Endothelial cell of umbilical vein (primary cell): ENCODE measurements around the gene SLC4A2. TPM values are rescaled to one million over a fixed set of nuclear protein-coding genes. Genes with fewer than 3 reads are reported as not detected.

Source experiments
- BruUV-seq: library from RNA; stranded (reverse); fragments of 400-500 nt; replicated peaks from 2 replicates; lab custom pipeline; 2021; lab: Mats Ljungman, UMichigan
- CTCF ChIA-PET: fragments of 300-600, 350-600 bp; sonication (Branson Sonifier 250); formaldehyde crosslinking; loops from one replicate; lab custom pipeline; 2021; ENCODE audit warnings: antibody characterized with exemption, inconsistent platforms; lab: Charles Lee
- POLR2A ChIA-PET: fragments of 300-600, 350-600 bp; sonication (Branson Sonifier 250); formaldehyde crosslinking; loops from one replicate; lab custom pipeline; 2021; ENCODE audit warnings: antibody characterized with exemption, inconsistent platforms; lab: Charles Lee
- DNase-seq: peaks from one replicate; pipeline ENCODE4 v3.0.0-alpha.2; 2011; ENCODE audit warnings: low read depth, low spot score
- FAIRE-seq: peaks from 2 replicates; lab custom pipeline; 2011; peaks lifted over from hg19 to GRCh38; lab: Jason Lieb, UNC
- H2AFZ ChIP-seq: 2 replicates; pipeline ENCODE4 v1.6.0; 2012; ENCODE audit warnings: low read depth, low read length, control low read depth, inconsistent platforms
- H3K27ac ChIP-seq: 2 replicates; pipeline ENCODE4 v1.5.1; 2011; ENCODE audit warnings: low read depth, mild to moderate bottlenecking, control low read depth, low read length, moderate library complexity; ENCODE audit not compliant: insufficient read depth
- H3K27me3 ChIP-seq, 2 experiments: 2 replicates each; pipeline versions ENCODE4 v1.6.0 to v1.6.1; 2011; ENCODE audit warnings: low read length in 2 of 2, mixed read lengths in 1 of 2; ENCODE audit not compliant: control insufficient read depth in 2 of 2, insufficient read depth in 2 of 2
- H3K36me3 ChIP-seq, 2 experiments: 2 replicates in 1 of 2; 3 replicates in 1 of 2; pipeline ENCODE4 v1.5.1; 2011; ENCODE audit warnings: low read length in 2 of 2, mild to moderate bottlenecking in 1 of 2, moderate library complexity in 1 of 2; ENCODE audit not compliant: control insufficient read depth in 2 of 2, insufficient read depth in 2 of 2; ENCODE audit errors: extremely low read depth in 1 of 2
- H3K4me1 ChIP-seq: 3 replicates; pipeline ENCODE4 v1.5.1; 2011; ENCODE audit warnings: mild to moderate bottlenecking, low read length; ENCODE audit not compliant: control insufficient read depth, insufficient read depth; ENCODE audit errors: extremely low read depth
- H3K4me2 ChIP-seq: 2 replicates; pipeline ENCODE4 v1.6.1; 2011; ENCODE audit warnings: low read length, control low read depth, mixed read lengths; ENCODE audit not compliant: insufficient read depth
- H3K4me3 ChIP-seq, 3 experiments: fragments of 200-600 bp in 1 of 3; sonication (generic), shearing (Covaris generic) in 1 of 3; replicated peaks in 1 of 3; 2 replicates each; pipeline ENCODE4 v1.5.1; 2011 to 2016; ENCODE audit warnings: control low read depth in 3 of 3, low read length in 3 of 3, mild to moderate bottlenecking in 2 of 3, inconsistent platforms in 1 of 3, low read depth in 1 of 3, moderate library complexity in 1 of 3; ENCODE audit not compliant: insufficient read depth in 1 of 3
- H3K79me2 ChIP-seq: 2 replicates; pipeline ENCODE4 v1.6.0; 2012; ENCODE audit warnings: low read length, inconsistent platforms; ENCODE audit not compliant: control insufficient read depth, insufficient read depth
- H3K9ac ChIP-seq: replicated peaks from 2 replicates; pipeline ENCODE3; 2011; ENCODE audit warnings: low read length, control low read depth; ENCODE audit not compliant: insufficient read depth; ENCODE audit errors: extremely low read depth
- H3K9me1 ChIP-seq: replicated peaks from 3 replicates; pipeline ENCODE4 v1.6.0; 2011; ENCODE audit warnings: mild to moderate bottlenecking, low read length; ENCODE audit not compliant: control insufficient read depth, insufficient read depth; ENCODE audit errors: extremely low read depth
- H3K9me3 ChIP-seq: replicated peaks from 2 replicates; pipeline ENCODE4 v1.5.1; 2012; ENCODE audit warnings: low read length, inconsistent platforms; ENCODE audit not compliant: control insufficient read depth, insufficient read depth
- H4K20me1 ChIP-seq: replicated peaks from 2 replicates; pipeline ENCODE3; 2011; ENCODE audit warnings: mild to moderate bottlenecking, low read length; ENCODE audit not compliant: control insufficient read depth, insufficient read depth; ENCODE audit errors: extremely low read depth
- CTCF ChIP-seq, 2 donors: IDR thresholded peaks; 1 replicate in 1 of 2; 2 replicates in 1 of 2; pipeline ENCODE4 v1.5.1; 2011; ENCODE audit warnings: low read length in 2 of 2, mild to moderate bottlenecking in 2 of 2, moderate library complexity in 2 of 2, control low read depth in 1 of 2, inconsistent platforms in 1 of 2, low read depth in 1 of 2; ENCODE audit not compliant: insufficient read depth in 1 of 2; ENCODE audit errors: extremely low read depth in 1 of 2
- EZH2 ChIP-seq: IDR thresholded peaks from 2 replicates; pipeline ENCODE4 v1.6.1; 2012; ENCODE audit warnings: borderline replicate concordance, low read depth, mild to moderate bottlenecking, moderate library complexity, low read length, inconsistent platforms; ENCODE audit not compliant: severe bottlenecking
- FOS ChIP-seq: IDR thresholded peaks from 2 replicates; pipeline ENCODE4 v1.6.1; 2011; ENCODE audit warnings: mild to moderate bottlenecking, low read length, moderate library complexity, borderline replicate concordance; ENCODE audit not compliant: insufficient read depth
- GATA2 ChIP-seq: IDR thresholded peaks from 2 replicates; pipeline ENCODE4 v1.7.0; 2011; ENCODE audit warnings: low read depth, mild to moderate bottlenecking, moderate library complexity, mixed read lengths, low read length; ENCODE audit not compliant: insufficient read length, insufficient read depth
- JUN ChIP-seq: IDR thresholded peaks from 2 replicates; pipeline ENCODE4 v1.6.1; 2011; ENCODE audit warnings: borderline replicate concordance, low read depth; ENCODE audit not compliant: insufficient read length, insufficient read depth
- MAX ChIP-seq: IDR thresholded peaks from 2 replicates; pipeline ENCODE4 v1.6.1; 2011; ENCODE audit not compliant: insufficient read depth, insufficient read length
- MYC ChIP-seq: IDR thresholded peaks from one replicate; pipeline ENCODE4 v1.6.1; 2011; ENCODE audit warnings: mild to moderate bottlenecking, low read depth, low read length
- POLR2A ChIP-seq: IDR thresholded peaks from 2 replicates; pipeline ENCODE4 v1.6.1; 2012; ENCODE audit warnings: low read depth, mild to moderate bottlenecking, control low read depth, low read length
- POLR2AphosphoS5 ChIP-seq: IDR thresholded peaks from 2 replicates; pipeline ENCODE4 v1.6.1; 2012; ENCODE audit warnings: low read depth, mild to moderate bottlenecking, control low read depth, low read length, moderate library complexity; ENCODE audit not compliant: insufficient read depth
- dilution Hi-C: fragments of 300-500 bp; cut with MboI; formaldehyde crosslinking; loops from one replicate; pipeline ENCODE4 v1.15.0; 2019; ENCODE audit warnings: low sequenced_read_pairs; ENCODE audit not compliant: extremely low pct_ligation_motif_present
- intact Hi-C: fragments of 100-400 bp; cut with micrococcal nuclease; formaldehyde crosslinking; loops from one replicate; pipeline ENCODE4 v1.10.0; 2022
- polyA plus RNA-seq, 4 experiments: library from polyadenylated mRNA; depleted of rRNA in 3 of 4; stranded (reverse) in 3 of 4; unstranded in 1 of 4; fragments of >200 nt; gene quantifications; 2 replicates each; pipeline versions ENCODE4 v1.2.1 to v1.2.3, GENCODE V29; 2011 to 2012; ENCODE audit warnings: missing spikeins in 1 of 4
- total RNA-seq: library from RNA; stranded (reverse); gene quantifications from 2 replicates; pipeline ENCODE4 v1.2.3, GENCODE V29; 2021

Gene SLC4A2
- total and polyA plus RNA-seq, 2 donors (not counting 3 experiments of a cell fraction or from before 2014, with no cell fraction given), result 108 to 172 TPM

DNA sequence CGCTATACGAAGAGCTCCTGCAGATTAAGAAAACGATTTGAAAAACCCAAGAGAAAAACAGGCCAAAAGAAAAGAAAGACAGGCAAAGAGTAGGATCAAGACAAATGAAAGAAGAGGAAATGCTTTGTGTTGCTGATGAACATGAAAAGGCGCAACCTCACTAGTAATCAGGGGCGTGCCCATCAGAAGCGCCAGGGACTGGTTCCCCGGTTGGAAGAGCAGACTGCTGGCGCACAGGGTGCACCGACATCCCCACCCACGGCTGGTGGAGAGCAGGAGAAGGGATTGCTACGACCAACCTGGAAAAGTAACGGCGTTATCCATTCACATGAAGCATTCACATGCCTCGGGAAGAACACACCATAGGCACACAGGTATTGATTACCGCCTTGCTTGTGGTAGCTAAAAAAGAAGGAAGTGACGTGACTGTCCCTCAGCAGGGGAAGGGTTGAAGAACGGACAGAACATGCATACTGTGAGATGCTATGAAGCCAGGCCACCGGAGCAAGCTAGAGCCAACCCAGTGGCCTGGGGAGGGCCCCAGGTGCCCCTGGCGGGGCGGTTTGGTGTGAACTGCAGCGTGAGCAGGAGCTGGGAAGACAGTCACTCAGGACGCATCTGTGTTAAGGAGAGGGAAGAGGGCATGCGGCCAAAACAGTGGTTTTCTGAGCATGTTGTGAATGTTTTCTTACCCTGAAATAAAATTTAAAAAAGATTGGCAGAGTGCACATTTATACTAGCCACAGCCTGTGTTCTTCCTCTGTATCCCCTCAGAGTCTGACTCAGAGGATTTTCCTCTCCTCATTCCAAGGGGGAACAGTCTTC lies 45.2 kb downstream of the SLC4A2 start:
- H2AFZ ChIP-seq, result no peak overlapping the region
- H3K27ac ChIP-seq, result no peak overlapping the region
- H3K4me1 ChIP-seq, result peaks cover 17% of the 10 kb centered on the region
- H3K4me3 ChIP-seq, result no peak overlapping the region
- H3K9me3 ChIP-seq, result no peaks in the 10 kb centered on the region
- peaks cover 0 to 2% of the 10 kb centered on the region in 2 experiments for H3K36me3 ChIP-seq
- no peaks in the 10 kb centered on the region for H3K27me3 ChIP-seq
- FAIRE-seq (peak; percentile 89), DNase-seq (peak; percentile 85)
- intact Hi-C loops (loop anchor here (1.0 kb wide), 1 partner anchor 9 kb away; no protein-coding TSS in a partner anchor), dilution Hi-C loops (no loop called here)
- no TSS peak for BruUV-seq
- ChIA-PET CTCF (interaction anchor here (0.8 to 3.5 kb wide), 6 partner anchors 15 to 142 kb away, joined by 3 to 29 read pairs (median 4); partner anchors contain the start of gene FASTK), POLR2A (no interaction called here)
- H4K20me1 ChIP-seq, result no peaks in the 10 kb centered on the region
- no peak overlapping the region for H3K4me2 ChIP-seq
- no peak overlapping the region for H3K9ac ChIP-seq
- no peaks in the 10 kb centered on the region for H3K9me1 ChIP-seq
- TF ChIP-seq POLR2AphosphoS5 (no peak), EZH2 (no peak), FOS (peak; percentile 34)
- peaks cover 81% of the 10 kb centered on the region for H3K79me2 ChIP-seq

DNA sequence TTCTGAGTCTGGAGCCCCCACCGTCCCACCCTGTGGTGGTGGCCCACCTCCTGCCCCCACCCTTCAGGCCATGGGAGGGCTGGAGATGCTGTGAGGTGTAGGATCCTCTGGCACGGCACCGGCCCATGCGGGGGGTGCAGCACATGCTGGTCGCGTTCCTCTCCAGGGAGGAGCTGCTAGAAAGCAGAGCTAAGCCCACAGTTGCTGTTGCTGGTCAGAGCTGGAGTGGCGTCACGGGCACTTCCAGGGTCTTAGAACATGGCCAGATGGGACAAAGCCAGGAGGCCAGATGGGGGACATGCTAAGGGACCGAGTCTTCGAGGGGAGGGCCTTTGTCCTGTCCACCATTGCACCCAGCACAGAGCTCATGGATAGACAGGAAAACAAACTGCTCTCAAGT lies 48.5 kb downstream of the SLC4A2 start:
- no peak overlapping the region for H3K9ac ChIP-seq
- no peak overlapping the region for H3K27ac ChIP-seq
- no peak for FAIRE-seq
- H3K4me1 ChIP-seq, result peaks cover 17% of the 10 kb centered on the region
- intact Hi-C loops, result no loop called here
- no peaks in the 10 kb centered on the region for H3K27me3 ChIP-seq
- dilution Hi-C loops, result no loop called here
- no peak overlapping the region for H2AFZ ChIP-seq
- no peak for TF ChIP-seq FOS
- no peak for TF ChIP-seq GATA2
- no peak for TF ChIP-seq JUN
- no peak for TF ChIP-seq EZH2
- no peak for TF ChIP-seq POLR2A
- no peak for TF ChIP-seq MAX
- TF ChIP-seq POLR2AphosphoS5, result no peak
- no peak for TF ChIP-seq CTCF (IDR thresholded peaks at IDR 0.05; ENCODE audit: extremely low read depth in 1 of 2, insufficient read depth in 1 of 2, low read depth in 1 of 2, low read length in 2 of 2)
- TF ChIP-seq MYC, result no peak
- H4K20me1 ChIP-seq, result no peaks in the 10 kb centered on the region
- no peak overlapping the region for H3K4me2 ChIP-seq
- H3K9me3 ChIP-seq, result no peaks in the 10 kb centered on the region
- no TSS peak for BruUV-seq
- H3K79me2 ChIP-seq, result peaks cover 78% of the 10 kb centered on the region
- POLR2A ChIA-PET, result no interaction called here
- H3K36me3 ChIP-seq, result peaks cover 0 to 2% of the 10 kb centered on the region in 2 experiments
- DNase-seq, result no peak
- no peaks in the 10 kb centered on the region for H3K9me1 ChIP-seq
- CTCF ChIA-PET, result interaction anchor here (0.6 to 4.5 kb wide), 7 partner anchors 13 to 209 kb away, joined by 3 to 23 read pairs (median 3); partner anchors contain the start of gene ABCB8
- H3K4me3 ChIP-seq, result no peak overlapping the region
